GM18505 (cell line): ENCODE results near the gene CSNK1A1L.

Source experiments
- ATAC-seq: cut with Tn5 transposase; IDR thresholded peaks from one replicate; pipeline ENCODE4 v1.9.1; 2021; ENCODE audit not compliant: unreplicated experiment
- POLR2A ChIP-seq: IDR thresholded peaks from 4 replicates; pipeline ENCODE4 v1.6.1; 2011; ENCODE audit warnings: borderline replicate concordance; ENCODE audit not compliant: insufficient read depth, insufficient read length; ENCODE audit errors: extremely low read depth

The CSNK1A1L gene

GRCh38 chr13:37123337-37123736, 17.9 kb upstream of the CSNK1A1L start:
- no peak for TF ChIP-seq POLR2A
- ATAC-seq, result no peak

GRCh38 chr13:37118016-37118415, 12.6 kb upstream of the CSNK1A1L start:
- no peak for TF ChIP-seq POLR2A
- no peak for ATAC-seq

- TF ChIP-seq POLR2A, result no peak
- no peak for ATAC-seq
These were observed 8.8 kb upstream of the CSNK1A1L start for GRCh38 chr13:37114250-37114649.

GRCh38 chr13:37113534-37113933, 8.1 kb upstream of the CSNK1A1L start:
- ATAC-seq, result no peak
- TF ChIP-seq POLR2A, result no peak

- TF ChIP-seq POLR2A, result no peak
- no peak for ATAC-seq
These were observed 3.7 kb upstream of the CSNK1A1L start for GRCh38 chr13:37109051-37109678.

GRCh38 chr13:37107868-37108267, 2.4 kb upstream of the CSNK1A1L start:
- no peak for TF ChIP-seq POLR2A

GRCh38 chr13:37107456-37107855, 2.0 kb upstream of the CSNK1A1L start:
- ATAC-seq, result no peak
- no peak for TF ChIP-seq POLR2A

More at GRCh38 chr13:37107868-37108267, 2.4 kb upstream of the CSNK1A1L start:
- ATAC-seq, result no peak

- no peak for ATAC-seq
- TF ChIP-seq POLR2A, result no peak
These were observed 1.2 kb upstream of the CSNK1A1L start for GRCh38 chr13:37106642-37107041.

- TF ChIP-seq POLR2A, result no peak
- no peak for ATAC-seq
These were observed 2.6 kb downstream of the CSNK1A1L start for GRCh38 chr13:37102896-37103295.

- TF ChIP-seq POLR2A, result no peak
- ATAC-seq, result no peak
These were observed 4.3 kb downstream of the CSNK1A1L start for GRCh38 chr13:37101201-37101600.

GRCh38 chr13:37100731-37101130, 4.7 kb downstream of the CSNK1A1L start:
- TF ChIP-seq POLR2A, result no peak
- no peak for ATAC-seq

GRCh38 chr13:37097076-37097475, 8.4 kb downstream of the CSNK1A1L start:
- no peak for ATAC-seq

GRCh38 chr13:37094840-37095239, 10.6 kb downstream of the CSNK1A1L start:
- no peak for ATAC-seq
- no peak for TF ChIP-seq POLR2A

More at GRCh38 chr13:37097076-37097475, 8.4 kb downstream of the CSNK1A1L start:
- TF ChIP-seq POLR2A, result no peak

- no peak for TF ChIP-seq POLR2A
- no peak for ATAC-seq
These were observed 11.4 kb downstream of the CSNK1A1L start for GRCh38 chr13:37094099-37094498.

- no peak for ATAC-seq
These were observed 13.6 kb downstream of the CSNK1A1L start for GRCh38 chr13:37091835-37092234.

GRCh38 chr13:37090912-37091311, 14.6 kb downstream of the CSNK1A1L start:
- TF ChIP-seq POLR2A, result no peak
- ATAC-seq, result no peak

More at GRCh38 chr13:37091835-37092234, 13.6 kb downstream of the CSNK1A1L start:
- no peak for TF ChIP-seq POLR2A

GRCh38 chr13:37089495-37089894, 16.0 kb downstream of the CSNK1A1L start:
- no peak for TF ChIP-seq POLR2A
- ATAC-seq, result no peak
